HUES48 (cell line): ENCODE results near the gene RIMS4.
A peak's percentile ranks its signal among the peaks of the same experiment; 100 is the strongest.

Experiments
- H3K27ac ChIP-seq: one replicate; pipeline ENCODE4 v1.7.0; 2013; ENCODE audit warnings: low read depth, low read length, inconsistent platforms
- H3K27me3 ChIP-seq: 2 replicates; pipeline ENCODE4 v1.6.1; 2013; ENCODE audit warnings: mild to moderate bottlenecking, low read length; ENCODE audit not compliant: control insufficient read depth, insufficient read depth
- H3K36me3 ChIP-seq: 2 replicates; pipeline ENCODE4 v1.6.1; 2013; ENCODE audit warnings: low read length; ENCODE audit not compliant: control insufficient read depth, insufficient read depth
- H3K4me1 ChIP-seq: 2 replicates; pipeline ENCODE4 v1.6.1; 2013; ENCODE audit warnings: mild to moderate bottlenecking, low read length; ENCODE audit not compliant: control insufficient read depth, insufficient read depth
- H3K4me3 ChIP-seq: 2 replicates; pipeline ENCODE4 v1.5.1; 2013; ENCODE audit warnings: mild to moderate bottlenecking, low read depth, low read length
- H3K9ac ChIP-seq: 2 replicates; pipeline ENCODE4 v1.6.1; 2013; ENCODE audit warnings: mild to moderate bottlenecking, low read depth, low read length, moderate library complexity
- H3K9me3 ChIP-seq: 2 replicates; pipeline ENCODE4 v1.6.1; 2013; ENCODE audit warnings: low read length; ENCODE audit not compliant: control insufficient read depth, insufficient read depth

Gene RIMS4

GRCh38 chr20:44796311-44796710 is 14.0 kb downstream of the RIMS4 start:
- Histone ChIP-seq H3K4me3 (no peak overlapping the region), H3K27ac (no peak overlapping the region), H3K36me3 (no peaks in the 10 kb centered on the region), H3K9me3 (no peaks in the 10 kb centered on the region), H3K4me1 (peaks cover 11% of the 10 kb centered on the region), H3K9ac (no peak overlapping the region), H3K27me3 (no peaks in the 10 kb centered on the region)

- peaks cover 11% of the 10 kb centered on the region for H3K4me1 ChIP-seq
- no peak overlapping the region for H3K4me3 ChIP-seq
- no peaks in the 10 kb centered on the region for H3K9me3 ChIP-seq
- H3K36me3 ChIP-seq = no peaks in the 10 kb centered on the region
- no peak overlapping the region for H3K9ac ChIP-seq
- no peak overlapping the region for H3K27ac ChIP-seq
- H3K27me3 ChIP-seq = no peaks in the 10 kb centered on the region
Measured at GRCh38 chr20:44795836-44796235, 14.5 kb downstream of the RIMS4 start.

GRCh38 chr20:44792796-44793195 is 17.6 kb downstream of the RIMS4 start:
- no peak overlapping the region for H3K4me3 ChIP-seq
- no peaks in the 10 kb centered on the region for H3K27me3 ChIP-seq
- H3K4me1 ChIP-seq = peaks cover 11% of the 10 kb centered on the region
- no peaks in the 10 kb centered on the region for H3K36me3 ChIP-seq
- no peak overlapping the region for H3K27ac ChIP-seq
- no peaks in the 10 kb centered on the region for H3K9me3 ChIP-seq
- H3K9ac ChIP-seq = no peak overlapping the region

GRCh38 chr20:44790638-44791393 is 19.5 kb downstream of the RIMS4 start:
- no peaks in the 10 kb centered on the region for H3K27me3 ChIP-seq

GRCh38 chr20:44788706-44789456 is 21.5 kb downstream of the RIMS4 start:
- Histone ChIP-seq H3K9me3 (no peaks in the 10 kb centered on the region), H3K27ac (no peak overlapping the region), H3K4me3 (no peak overlapping the region), H3K9ac (no peak overlapping the region), H3K4me1 (peaks cover 27% of the 10 kb centered on the region), H3K36me3 (no peaks in the 10 kb centered on the region), H3K27me3 (no peaks in the 10 kb centered on the region)

More at GRCh38 chr20:44790638-44791393, 19.5 kb downstream of the RIMS4 start:
- peaks cover 9% of the 10 kb centered on the region for H3K4me1 ChIP-seq
- H3K9ac ChIP-seq = no peak overlapping the region
- H3K27ac ChIP-seq = no peak overlapping the region
- H3K36me3 ChIP-seq = no peaks in the 10 kb centered on the region
- H3K9me3 ChIP-seq = no peaks in the 10 kb centered on the region
- H3K4me3 ChIP-seq = no peak overlapping the region

- Histone ChIP-seq H3K27me3 (no peaks in the 10 kb centered on the region), H3K4me3 (no peak overlapping the region), H3K36me3 (no peaks in the 10 kb centered on the region), H3K27ac (no peak overlapping the region), H3K4me1 (peaks cover 27% of the 10 kb centered on the region), H3K9me3 (no peaks in the 10 kb centered on the region), H3K9ac (no peak overlapping the region)
Measured at GRCh38 chr20:44787299-44787698, 23.0 kb downstream of the RIMS4 start.

GRCh38 chr20:44785768-44786167 is 24.6 kb downstream of the RIMS4 start:
- H3K27me3 ChIP-seq = no peaks in the 10 kb centered on the region
- no peak overlapping the region for H3K27ac ChIP-seq
- peaks cover 27% of the 10 kb centered on the region for H3K4me1 ChIP-seq

GRCh38 chr20:44784688-44785087 is 25.7 kb downstream of the RIMS4 start:
- H3K9me3 ChIP-seq = no peaks in the 10 kb centered on the region
- no peaks in the 10 kb centered on the region for H3K27me3 ChIP-seq
- peak overlapping the region; percentile 29; the same call in 1 of the 2 replicates for H3K9ac ChIP-seq
- H3K4me3 ChIP-seq = peak overlapping the region; percentile 0; the same call in 1 of the 2 replicates
- no peaks in the 10 kb centered on the region for H3K36me3 ChIP-seq
- peak overlapping the region; percentile 59 for H3K27ac ChIP-seq
- peaks cover 27% of the 10 kb centered on the region for H3K4me1 ChIP-seq

More at GRCh38 chr20:44785768-44786167, 24.6 kb downstream of the RIMS4 start:
- H3K4me3 ChIP-seq = no peak overlapping the region
- no peaks in the 10 kb centered on the region for H3K9me3 ChIP-seq
- H3K36me3 ChIP-seq = no peaks in the 10 kb centered on the region
- H3K9ac ChIP-seq = no peak overlapping the region

GRCh38 chr20:44781791-44782190 is 28.6 kb downstream of the RIMS4 start:
- Histone ChIP-seq H3K4me3 (no peak overlapping the region), H3K9ac (no peak overlapping the region), H3K36me3 (no peaks in the 10 kb centered on the region), H3K27me3 (no peaks in the 10 kb centered on the region), H3K4me1 (peaks cover 27% of the 10 kb centered on the region), H3K9me3 (no peaks in the 10 kb centered on the region), H3K27ac (no peak overlapping the region)

GRCh38 chr20:44781118-44781517 is 29.2 kb downstream of the RIMS4 start:
- H3K4me1 ChIP-seq = peaks cover 22% of the 10 kb centered on the region
- no peaks in the 10 kb centered on the region for H3K9me3 ChIP-seq
- H3K9ac ChIP-seq = no peak overlapping the region
- no peak overlapping the region for H3K27ac ChIP-seq
- no peaks in the 10 kb centered on the region for H3K36me3 ChIP-seq
- H3K4me3 ChIP-seq = no peak overlapping the region
- no peaks in the 10 kb centered on the region for H3K27me3 ChIP-seq

GRCh38 chr20:44780226-44780625 is 30.1 kb downstream of the RIMS4 start:
- Histone ChIP-seq H3K27me3 (no peaks in the 10 kb centered on the region), H3K27ac (no peak overlapping the region)

More at GRCh38 chr20:44780226-44780625, 30.1 kb downstream of the RIMS4 start:
- peaks cover 13% of the 10 kb centered on the region for H3K4me1 ChIP-seq
- no peak overlapping the region for H3K4me3 ChIP-seq
- no peaks in the 10 kb centered on the region for H3K9me3 ChIP-seq
- no peaks in the 10 kb centered on the region for H3K36me3 ChIP-seq
- H3K9ac ChIP-seq = no peak overlapping the region
